Trophoblast cell (in vitro differentiated cells and primary cell): ENCODE data around the gene RGR.

Source experiments
- DNase-seq, 2 donors: peaks; one replicate each; pipeline ENCODE4 v3.0.0-alpha.2; 2016
- H2AFZ ChIP-seq: 2 replicates; pipeline ENCODE4 v1.6.1; 2013; ENCODE audit warnings: low read length, moderate library complexity, mild to moderate bottlenecking; ENCODE audit not compliant: insufficient read depth, poor library complexity
- H2AK5ac ChIP-seq: 2 replicates; pipeline ENCODE4 v1.6.1; 2013; ENCODE audit warnings: mild to moderate bottlenecking, low read length
- H2BK120ac ChIP-seq: 2 replicates; pipeline ENCODE4 v1.6.1; 2013; ENCODE audit warnings: low read length, mild to moderate bottlenecking, moderate library complexity; ENCODE audit not compliant: insufficient read depth, poor library complexity
- H2BK12ac ChIP-seq: 2 replicates; pipeline ENCODE4 v1.6.1; 2013; ENCODE audit warnings: mild to moderate bottlenecking, low read length, moderate library complexity
- H2BK5ac ChIP-seq: 2 replicates; pipeline ENCODE4 v1.6.1; 2013; ENCODE audit warnings: low read length, low read depth, moderate library complexity, mild to moderate bottlenecking; ENCODE audit not compliant: poor library complexity
- H3K14ac ChIP-seq: 2 replicates; pipeline ENCODE4 v1.6.1; 2013; ENCODE audit warnings: mild to moderate bottlenecking, low read length
- H3K18ac ChIP-seq: 2 replicates; pipeline ENCODE4 v1.6.1; 2013; ENCODE audit warnings: mild to moderate bottlenecking, low read length
- H3K23ac ChIP-seq: 2 replicates; pipeline ENCODE4 v1.6.1; 2013; ENCODE audit warnings: low read length
- H3K27ac ChIP-seq: 2 replicates; pipeline ENCODE4 v1.5.1; 2013; ENCODE audit warnings: low read depth, mild to moderate bottlenecking, inconsistent platforms, low read length, moderate library complexity
- H3K27me3 ChIP-seq: 2 replicates; pipeline ENCODE4 v1.6.1; 2013; ENCODE audit warnings: inconsistent platforms, mild to moderate bottlenecking, low read length, moderate library complexity; ENCODE audit not compliant: insufficient read depth
- H3K36me3 ChIP-seq, 2 experiments: 1 replicate in 1 of 2; 2 replicates in 1 of 2; pipeline ENCODE4 v1.6.1; 2013; ENCODE audit warnings: low read length in 2 of 2, mild to moderate bottlenecking in 2 of 2, moderate library complexity in 1 of 2; ENCODE audit not compliant: insufficient read depth in 2 of 2, control insufficient read depth in 1 of 2
- H3K4ac ChIP-seq: 2 replicates; pipeline ENCODE4 v1.6.1; 2013; ENCODE audit warnings: low read depth, mild to moderate bottlenecking, low read length, moderate library complexity
- H3K4me1 ChIP-seq, 2 experiments: 1 replicate in 1 of 2; 2 replicates in 1 of 2; pipeline ENCODE4 v1.6.1; 2013; ENCODE audit warnings: low read length in 2 of 2, mild to moderate bottlenecking in 2 of 2, moderate library complexity in 1 of 2; ENCODE audit not compliant: insufficient read depth in 2 of 2, control insufficient read depth in 1 of 2
- H3K4me2 ChIP-seq: 2 replicates; pipeline ENCODE4 v1.6.1; 2013; ENCODE audit warnings: inconsistent platforms, mild to moderate bottlenecking, low read length, moderate library complexity
- H3K4me3 ChIP-seq: 2 replicates; pipeline ENCODE4 v1.5.1; 2013; ENCODE audit warnings: mild to moderate bottlenecking, low read depth, low read length, inconsistent platforms
- H3K79me1 ChIP-seq: one replicate; pipeline ENCODE4 v1.6.1; 2013; ENCODE audit warnings: low read length
- H3K79me2 ChIP-seq: 2 replicates; pipeline ENCODE4 v1.6.1; 2013; ENCODE audit warnings: low read length, mild to moderate bottlenecking; ENCODE audit not compliant: control insufficient read depth, insufficient read depth, poor library complexity
- H3K9ac ChIP-seq: 2 replicates; pipeline ENCODE4 v1.6.1; 2013; ENCODE audit warnings: mild to moderate bottlenecking, low read length
- H3K9me3 ChIP-seq: 2 replicates; pipeline ENCODE4 v1.6.1; 2013; ENCODE audit warnings: low read depth, mild to moderate bottlenecking, control low read depth, inconsistent platforms, low read length; ENCODE audit not compliant: insufficient read depth
- H4K12ac ChIP-seq: 2 replicates; pipeline ENCODE4 v1.6.1; 2013; ENCODE audit warnings: low read depth, mild to moderate bottlenecking, low read length, moderate library complexity
- H4K8ac ChIP-seq: 2 replicates; pipeline ENCODE4 v1.6.1; 2013; ENCODE audit warnings: low read depth, mild to moderate bottlenecking, low read length, moderate library complexity
- H4K91ac ChIP-seq: one replicate; pipeline ENCODE4 v1.6.1; 2013; ENCODE audit warnings: low read depth, mild to moderate bottlenecking, low read length, moderate library complexity
- WGBS: extraction: QIAGEN DNeasy Blood & Tissue Kit; methylation state at CpG from one replicate; pipeline ENCODE4 v1.1.7; 2013; ENCODE audit warnings: missing lambda C conversion rate; ENCODE audit not compliant: insufficient read length, insufficient coverage; ENCODE audit errors: extremely low coverage; 5-methylcytosine and 5-hydroxymethylcytosine counted together

Gene RGR

DNA sequence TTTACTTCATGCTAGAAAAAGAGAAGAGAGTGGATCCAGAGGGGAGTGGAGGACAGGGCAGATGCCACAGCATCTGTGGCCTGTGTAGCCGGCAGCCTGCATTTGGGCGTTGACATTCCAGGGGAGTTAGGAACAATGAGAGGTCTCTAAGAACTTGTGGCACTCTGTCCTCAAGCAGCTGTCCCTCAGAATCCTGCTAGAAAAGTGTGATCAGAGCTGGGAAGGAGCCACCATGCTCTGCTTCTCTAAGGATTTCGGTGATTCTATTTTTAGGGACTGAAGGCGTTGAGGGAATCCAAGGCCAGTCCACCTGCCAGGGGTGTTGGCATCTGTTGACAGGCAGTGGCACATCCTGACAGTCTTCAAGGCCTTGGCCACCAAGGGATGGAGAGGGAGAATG is 27.1 kb upstream of the RGR start:
- Histone ChIP-seq H3K36me3 (no peaks in the 10 kb centered on the region), H3K27me3 (no peaks in the 10 kb centered on the region), H3K9me3 (peaks cover 2% of the 10 kb centered on the region), H3K79me2 (no peaks in the 10 kb centered on the region), H2BK120ac (no peak overlapping the region), H3K79me1 (no peaks in the 10 kb centered on the region), H2AK5ac (no peak overlapping the region), H4K8ac (no peak overlapping the region), H4K12ac (no peak overlapping the region), H3K27ac (no peak overlapping the region), H2BK12ac (no peak overlapping the region), H4K91ac (no peak overlapping the region), H2AFZ (no peak overlapping the region), H3K9ac (no peak overlapping the region), H3K18ac (no peak overlapping the region), H3K14ac (no peak overlapping the region), H3K4me1 (no peaks in the 10 kb centered on the region), H3K23ac (no peak overlapping the region), H2BK5ac (no peak overlapping the region), H3K4ac (no peak overlapping the region), H3K4me3 (no peak overlapping the region), H3K4me2 (no peak overlapping the region)
- WGBS = no CpG with 5 or more reads among the region's 4 CpGs
- DNase-seq = no peak

GRCh38 chr10:84221916-84222315 is 22.9 kb upstream of the RGR start:
- Histone ChIP-seq H3K9ac (no peak overlapping the region), H2BK5ac (no peak overlapping the region), H3K14ac (no peak overlapping the region), H2BK120ac (no peak overlapping the region), H3K4me1 (no peaks in the 10 kb centered on the region), H2BK12ac (no peak overlapping the region), H3K36me3 (no peaks in the 10 kb centered on the region), H4K8ac (no peak overlapping the region), H2AFZ (no peak overlapping the region), H3K18ac (no peak overlapping the region), H3K9me3 (peaks cover 2% of the 10 kb centered on the region), H3K4me3 (no peak overlapping the region), H3K27me3 (no peaks in the 10 kb centered on the region), H3K79me1 (no peaks in the 10 kb centered on the region), H3K4me2 (no peak overlapping the region), H3K23ac (no peak overlapping the region), H3K4ac (no peak overlapping the region), H3K27ac (no peak overlapping the region), H4K91ac (no peak overlapping the region), H2AK5ac (no peak overlapping the region), H4K12ac (no peak overlapping the region), H3K79me2 (no peaks in the 10 kb centered on the region)
- DNase-seq = no peak
- no CpG with 5 or more reads among the region's 8 CpGs for WGBS

GRCh38 chr10:84224411-84225028 is 20.3 kb upstream of the RGR start:
- Histone ChIP-seq H2AFZ (no peak overlapping the region), H3K4me3 (no peak overlapping the region), H4K91ac (no peak overlapping the region), H3K79me2 (no peaks in the 10 kb centered on the region), H3K9me3 (peaks cover 2% of the 10 kb centered on the region), H3K4ac (no peak overlapping the region), H2AK5ac (no peak overlapping the region), H2BK12ac (no peak overlapping the region), H3K9ac (no peak overlapping the region), H2BK5ac (no peak overlapping the region), H3K36me3 (no peaks in the 10 kb centered on the region), H3K23ac (no peak overlapping the region), H4K8ac (no peak overlapping the region), H3K27ac (no peak overlapping the region), H3K4me2 (no peak overlapping the region), H3K79me1 (no peaks in the 10 kb centered on the region), H3K18ac (no peak overlapping the region), H4K12ac (no peak overlapping the region), H2BK120ac (no peak overlapping the region), H3K27me3 (no peaks in the 10 kb centered on the region), H3K4me1 (no peaks in the 10 kb centered on the region), H3K14ac (no peak overlapping the region)
- DNase-seq = peak; percentile 82 to 91
- no CpG with 5 or more reads among the region's 6 CpGs for WGBS

- Histone ChIP-seq H3K79me2 (no peaks in the 10 kb centered on the region), H4K8ac (no peak within 1 kb of the TSS), H3K4me1 (no peaks in the 10 kb centered on the region), H3K27ac (no peak within 1 kb of the TSS), H2BK120ac (no peak within 1 kb of the TSS), H3K36me3 (no peaks in the 10 kb centered on the region), H4K12ac (no peak within 1 kb of the TSS), H2AK5ac (no peak within 1 kb of the TSS), H4K91ac (no peak within 1 kb of the TSS), H3K9ac (no peak within 1 kb of the TSS), H2AFZ (no peak within 1 kb of the TSS), H2BK12ac (no peak within 1 kb of the TSS), H2BK5ac (no peak within 1 kb of the TSS), H3K9me3 (peaks cover 2% of the 10 kb centered on the region), H3K79me1 (no peaks in the 10 kb centered on the region), H3K23ac (no peak within 1 kb of the TSS), H3K27me3 (no peaks in the 10 kb centered on the region), H3K14ac (no peak within 1 kb of the TSS), H3K4me2 (no peak within 1 kb of the TSS), H3K4me3 (no peak within 1 kb of the TSS), H3K18ac (no peak within 1 kb of the TSS), H3K4ac (no peak within 1 kb of the TSS)
- WGBS = no CpG with 5 or more reads among the region's 6 CpGs
- DNase-seq = peak in 1 of 2 donors; percentile 62
These were observed 19.3 kb upstream of the RGR start, which contains the start of gene LRIT2 for GRCh38 chr10:84225427-84226173. LRIT2 (minus strand) TSS chr10:84225544; CDS start chr10:84225520, 24 bp downstream.
